GM19468 (cell line): ENCODE results near the gene PPIP5K1.
A peak's percentile ranks its signal among the peaks of the same experiment; 100 is the strongest.
"Not testable (repeated sequence)": the region's sequence is repeated elsewhere in the genome, so short reads cannot be mapped to it uniquely, and the experiment has no call there.

Source experiments
- ATAC-seq: cut with Tn5 transposase; IDR thresholded peaks from one replicate; pipeline ENCODE4 v1.9.1; 2021; ENCODE audit warnings: mild to moderate bottlenecking, moderate library complexity, moderate number of reproducible peaks; ENCODE audit not compliant: unreplicated experiment; ENCODE audit errors: extremely low read depth

PPIP5K1 gene

DNA sequence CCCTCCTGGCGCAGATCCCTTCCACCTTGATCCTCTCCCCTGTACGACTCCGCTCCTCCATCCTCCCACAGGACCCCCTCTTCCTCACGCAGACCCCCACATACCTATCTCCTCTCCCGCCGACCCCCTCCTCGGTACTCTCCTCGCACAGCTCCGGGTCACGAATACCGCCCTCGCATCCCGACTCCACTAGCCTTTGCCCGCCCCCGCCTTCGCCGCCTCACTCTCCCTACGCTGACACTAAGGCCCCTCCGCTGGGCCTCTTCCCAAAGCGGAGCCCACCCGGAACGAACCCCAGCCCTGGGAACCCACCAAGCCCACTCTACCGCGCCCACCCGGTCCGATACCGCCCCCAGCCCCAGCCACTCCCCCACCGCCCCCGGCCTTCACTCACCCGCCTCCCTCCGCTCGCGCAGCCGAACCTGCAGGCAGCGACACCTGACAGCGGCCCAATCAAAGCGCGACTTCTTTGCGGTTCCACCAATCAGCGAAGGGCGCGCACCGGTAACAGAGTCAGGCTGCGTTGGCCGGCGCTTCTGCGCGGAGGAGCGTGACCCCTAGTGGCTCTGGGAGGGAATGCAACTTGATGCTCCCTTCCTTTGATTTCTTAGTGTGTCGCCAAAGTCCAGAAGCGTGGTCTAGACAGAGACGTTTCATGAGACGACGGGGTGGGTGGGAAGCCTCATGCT lies at the start of gene PPIP5K1:
PPIP5K1 (minus strand) TSS at position 431 of the 689 bp plus-strand sequence. CDS start 5,704 bp downstream, outside the sequence.
- ATAC-seq = peak; percentile 49

DNA sequence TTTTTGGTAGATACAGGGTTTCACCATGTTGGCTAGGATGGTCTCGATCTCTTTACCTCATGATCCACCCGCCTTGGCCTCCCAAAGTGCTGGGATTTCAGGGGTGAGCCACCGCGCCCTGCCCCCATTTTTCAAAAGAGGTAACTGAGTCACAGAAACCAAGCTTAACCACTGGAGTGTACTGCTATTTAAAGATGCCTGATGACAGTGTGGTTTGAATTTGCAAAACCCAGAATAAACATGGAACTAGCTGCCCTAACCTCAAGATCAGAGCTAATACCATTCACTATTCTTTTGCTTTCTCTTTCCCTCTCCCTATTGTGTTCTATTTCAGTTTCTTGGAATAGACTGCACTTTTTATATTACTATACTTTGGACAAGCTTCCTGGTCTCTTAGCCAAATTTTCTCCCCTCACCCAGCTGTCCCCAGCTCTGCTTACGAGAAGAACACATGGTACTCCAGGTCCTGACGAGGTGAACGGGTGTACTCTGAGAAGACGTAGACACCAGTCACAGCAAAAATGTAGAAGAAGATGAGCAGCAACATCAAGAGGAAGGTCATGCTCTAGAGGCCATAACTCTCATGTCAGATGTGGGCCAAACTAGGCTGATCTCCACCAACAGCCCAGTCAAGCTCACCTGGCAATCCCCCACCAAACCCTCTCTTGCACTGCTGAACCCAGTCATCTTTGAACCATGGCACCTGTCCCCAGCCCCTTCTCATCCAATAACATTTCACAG lies 48.6 kb upstream of the PPIP5K1 start:
- ATAC-seq = peak; percentile 23

DNA sequence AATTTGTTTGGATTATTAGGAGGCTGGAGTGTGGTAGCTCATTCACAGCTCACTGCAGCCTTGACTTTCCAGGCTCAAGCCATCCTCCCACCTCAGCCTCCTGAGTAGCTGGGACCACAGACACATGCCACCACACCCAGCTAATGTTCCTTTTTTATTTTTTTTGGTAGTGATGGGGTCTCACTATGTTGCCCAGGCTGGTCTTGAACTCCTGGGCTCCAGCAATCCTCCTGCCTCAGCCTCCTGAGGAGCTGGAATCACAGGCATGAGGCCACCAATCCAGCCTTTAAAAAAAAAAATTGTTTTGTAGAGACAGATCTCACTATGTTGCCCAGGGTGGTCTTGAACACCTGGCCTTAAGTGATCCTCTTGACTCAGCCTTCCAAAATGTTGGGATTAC lies 36.9 kb upstream of the PPIP5K1 start:
- ATAC-seq = not testable (repeated sequence)

- ATAC-seq = no peak
These were observed 35.1 kb upstream of the PPIP5K1 start for GRCh38 chr15:43625106-43625505.

DNA sequence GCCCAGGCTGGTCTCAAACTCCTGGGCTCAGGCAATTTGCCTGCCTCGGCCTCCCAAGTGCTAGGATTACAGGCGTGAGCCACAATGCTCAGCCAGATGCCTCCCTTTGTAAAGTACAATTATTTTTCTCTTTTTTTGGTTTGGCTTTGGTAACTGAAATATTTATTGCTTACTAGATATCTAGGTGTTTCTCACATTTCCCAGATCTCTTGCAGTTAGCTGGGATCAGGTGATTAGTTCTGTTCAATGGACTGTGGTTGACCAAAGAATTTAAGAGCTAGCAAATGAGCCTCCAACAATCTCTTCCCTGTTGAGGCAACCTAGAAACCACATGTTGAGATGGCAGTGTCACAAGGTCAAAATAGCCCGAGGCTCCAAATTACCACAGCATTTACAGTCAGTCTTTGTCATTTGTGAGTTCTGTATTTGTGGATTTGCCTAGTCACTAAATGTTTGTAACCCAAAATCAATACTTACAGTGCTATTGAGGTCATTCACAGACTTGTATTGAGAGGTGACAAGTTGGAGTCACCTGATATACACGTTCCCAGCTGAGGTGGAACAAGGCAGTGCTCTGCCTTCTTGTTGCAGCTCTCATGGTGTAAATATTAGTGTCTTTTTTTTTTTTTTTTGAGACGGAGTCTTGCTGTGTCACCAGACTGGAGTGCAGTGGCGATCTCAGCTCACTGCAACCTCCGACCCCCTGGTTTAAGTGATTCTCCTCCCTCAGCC lies 32.2 kb upstream of the PPIP5K1 start:
- ATAC-seq = not testable (repeated sequence)

- ATAC-seq = not testable (repeated sequence)
These were observed 28.7 kb upstream of the PPIP5K1 start, which contains the start of gene STRC for GRCh38 chr15:43618700-43619099. Gene STRC (minus strand): TSS chr15:43618800. CDS start chr15:43618722, 78 bp downstream.

DNA sequence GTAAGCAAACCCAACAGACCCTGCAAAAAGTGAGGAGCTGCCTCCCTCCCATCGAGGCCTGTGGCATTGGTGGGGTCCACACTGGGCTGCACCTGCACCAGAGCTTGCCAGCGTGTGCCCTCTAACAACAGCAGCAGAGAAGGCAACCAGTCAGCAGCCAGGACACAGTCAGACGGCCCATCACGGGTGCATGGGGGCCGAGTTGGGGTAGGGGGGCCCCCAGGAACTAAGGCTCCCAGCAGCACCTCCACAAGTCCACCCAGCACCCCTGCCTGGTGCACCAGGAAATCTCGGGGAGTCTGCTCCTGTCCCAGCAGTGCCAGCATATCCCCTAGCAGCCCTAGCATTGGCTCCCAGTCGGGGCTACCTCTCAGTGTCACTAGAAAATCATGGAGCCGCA lies 27.7 kb upstream of the PPIP5K1 start:
- not testable (repeated sequence) for ATAC-seq

DNA sequence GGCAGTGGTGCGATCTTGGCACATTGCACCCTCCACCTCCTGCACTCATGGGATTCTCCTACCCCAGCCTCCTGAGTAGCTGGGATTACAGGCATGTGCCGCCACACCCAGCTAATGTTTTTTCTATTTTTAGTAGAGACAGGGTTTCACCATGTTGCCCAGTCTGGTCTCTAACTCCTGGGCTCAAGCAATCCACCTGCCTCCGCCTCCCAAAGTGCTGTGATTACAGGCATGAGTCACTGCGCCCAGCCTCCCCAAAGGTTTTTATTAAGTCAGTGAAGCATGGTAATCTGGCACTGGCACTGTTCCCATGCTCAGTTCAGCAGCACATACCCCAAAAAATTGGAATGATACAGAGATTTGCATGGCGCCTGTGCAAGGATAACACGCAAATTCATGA lies 12.2 kb upstream of the PPIP5K1 start:
- not testable (repeated sequence) for ATAC-seq

- not testable (repeated sequence) for ATAC-seq
These were observed 10.2 kb upstream of the PPIP5K1 start for GRCh38 chr15:43600200-43600599.

DNA sequence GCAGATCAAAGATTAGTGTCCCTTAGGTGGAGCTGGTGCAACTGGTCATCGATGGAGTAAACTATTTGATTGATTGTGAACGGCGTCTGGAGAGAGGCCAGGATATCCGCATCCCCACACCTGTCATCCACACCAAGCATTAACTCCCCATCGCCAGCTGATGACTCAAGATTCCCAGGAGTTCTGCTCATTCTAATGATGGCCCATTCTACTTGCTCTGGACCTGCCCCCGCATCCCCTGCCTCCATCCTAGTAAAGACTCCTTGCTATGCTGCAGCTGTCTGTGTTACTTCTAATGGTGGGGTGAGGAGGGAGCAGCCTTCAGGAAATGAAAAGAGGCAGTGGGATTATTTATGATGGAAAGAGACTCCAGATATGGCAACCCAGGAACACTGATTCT lies 9.1 kb upstream of the PPIP5K1 start:
- ATAC-seq = not testable (repeated sequence)

GRCh38 chr15:43593328-43594190 lies 3.6 kb upstream of the PPIP5K1 start, which contains the start of gene CKMT1B:
Gene CKMT1B (plus strand): TSS chr15:43594027. CDS start chr15:43594219, 192 bp downstream.
- not testable (repeated sequence) for ATAC-seq

DNA sequence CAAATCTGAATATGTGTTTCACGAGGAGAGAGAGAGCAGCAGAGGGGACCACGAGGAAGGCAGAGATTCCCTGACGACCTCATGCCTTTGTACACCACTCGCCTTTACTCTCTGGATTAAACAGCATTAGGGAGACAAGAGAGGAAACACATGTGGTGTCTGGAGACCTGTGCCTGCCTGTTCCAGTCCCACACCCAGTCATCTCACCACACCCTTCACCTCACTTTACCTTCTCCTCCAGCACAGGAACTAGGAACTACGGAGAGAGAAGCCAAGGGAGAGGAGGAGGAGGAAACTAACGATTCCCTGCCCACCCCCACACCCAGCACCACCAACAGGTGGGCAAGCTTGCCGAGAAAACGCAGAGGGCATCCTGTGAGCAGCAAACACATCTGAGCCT lies 2.8 kb upstream of the PPIP5K1 start:
- ATAC-seq = not testable (repeated sequence)

DNA sequence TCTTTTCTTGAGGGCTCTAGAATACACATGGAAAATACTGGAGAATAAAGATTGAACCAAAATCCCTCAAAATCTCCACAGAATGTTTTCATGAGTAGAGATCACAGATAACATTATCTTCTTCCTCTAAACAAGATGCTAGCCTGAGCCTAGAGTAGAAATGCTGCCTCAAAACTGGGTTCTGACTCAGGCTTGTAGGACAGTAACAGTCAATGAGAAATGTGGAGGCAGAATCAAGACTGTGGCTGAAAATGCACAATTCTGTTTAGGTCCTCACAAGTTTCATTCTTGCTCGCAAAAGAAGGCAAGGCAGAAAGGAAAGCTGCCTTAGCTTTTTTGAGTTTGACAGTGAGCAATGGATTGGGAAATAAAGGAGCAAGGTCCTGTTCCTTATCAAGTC lies 15.4 kb downstream of the PPIP5K1 start:
- not testable (repeated sequence) for ATAC-seq

DNA sequence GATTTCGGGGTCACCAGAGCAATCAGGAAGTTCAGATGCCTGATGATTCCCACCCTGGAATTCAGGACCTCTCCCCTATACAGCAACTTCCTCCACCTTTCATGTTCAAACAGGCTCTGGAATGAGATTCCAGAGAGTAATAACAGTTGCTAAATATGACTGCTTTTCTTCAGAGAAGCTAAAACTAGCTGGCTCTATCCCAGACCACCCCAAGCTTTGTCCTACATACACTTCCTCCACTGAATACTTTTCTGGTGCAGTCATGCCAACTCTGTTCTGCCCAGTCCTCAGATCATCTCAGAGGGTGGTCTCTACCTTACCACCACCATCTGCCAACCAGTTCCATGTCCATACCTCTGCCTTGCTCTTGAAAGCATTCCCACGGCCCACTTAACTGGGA lies 23.4 kb downstream of the PPIP5K1 start:
- ATAC-seq = not testable (repeated sequence)

- ATAC-seq = not testable (repeated sequence)
These were observed 26.2 kb downstream of the PPIP5K1 start for GRCh38 chr15:43563793-43564192.

DNA sequence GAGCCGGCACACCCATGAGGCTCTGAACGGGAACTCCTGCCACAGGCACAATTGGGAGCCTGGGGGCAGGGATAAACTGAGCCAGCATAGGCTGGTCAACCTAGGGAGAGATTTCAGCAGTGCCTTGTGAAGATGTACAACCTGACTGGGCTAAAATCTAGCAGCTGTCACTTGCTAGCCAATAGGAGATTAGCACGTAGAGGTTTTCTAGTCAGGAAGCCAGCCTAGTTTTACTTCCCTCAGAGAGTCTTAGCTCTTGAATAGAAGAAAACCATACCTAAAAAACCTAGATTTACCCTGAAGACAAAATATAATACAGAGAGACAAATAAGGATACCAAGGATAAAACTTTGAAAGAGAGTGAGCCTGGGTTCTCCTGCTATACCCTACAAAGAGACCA lies 27.3 kb downstream of the PPIP5K1 start:
- not testable (repeated sequence) for ATAC-seq

GRCh38 chr15:43552986-43553385 lies 37.0 kb downstream of the PPIP5K1 start:
- no peak for ATAC-seq

DNA sequence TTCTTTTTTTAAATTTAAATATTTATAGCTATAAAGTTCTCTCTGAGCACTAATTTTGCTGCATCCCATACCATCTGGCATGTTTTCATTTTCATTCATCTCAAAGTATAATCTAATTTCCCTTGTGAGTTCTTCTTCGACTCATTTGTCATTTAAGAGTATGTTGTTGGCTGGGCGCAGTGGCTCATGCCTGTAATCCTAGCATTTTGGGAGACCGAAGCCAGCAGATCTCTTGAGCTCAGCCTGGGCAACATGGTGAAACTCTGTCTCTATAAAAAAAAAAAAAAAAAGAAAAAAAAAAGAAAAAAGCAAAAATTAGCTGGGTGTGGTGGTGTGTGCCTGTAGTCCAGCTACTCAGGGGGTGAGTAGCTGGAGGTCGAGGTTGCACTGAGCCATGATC lies 37.8 kb downstream of the PPIP5K1 start:
- ATAC-seq = no peak

DNA sequence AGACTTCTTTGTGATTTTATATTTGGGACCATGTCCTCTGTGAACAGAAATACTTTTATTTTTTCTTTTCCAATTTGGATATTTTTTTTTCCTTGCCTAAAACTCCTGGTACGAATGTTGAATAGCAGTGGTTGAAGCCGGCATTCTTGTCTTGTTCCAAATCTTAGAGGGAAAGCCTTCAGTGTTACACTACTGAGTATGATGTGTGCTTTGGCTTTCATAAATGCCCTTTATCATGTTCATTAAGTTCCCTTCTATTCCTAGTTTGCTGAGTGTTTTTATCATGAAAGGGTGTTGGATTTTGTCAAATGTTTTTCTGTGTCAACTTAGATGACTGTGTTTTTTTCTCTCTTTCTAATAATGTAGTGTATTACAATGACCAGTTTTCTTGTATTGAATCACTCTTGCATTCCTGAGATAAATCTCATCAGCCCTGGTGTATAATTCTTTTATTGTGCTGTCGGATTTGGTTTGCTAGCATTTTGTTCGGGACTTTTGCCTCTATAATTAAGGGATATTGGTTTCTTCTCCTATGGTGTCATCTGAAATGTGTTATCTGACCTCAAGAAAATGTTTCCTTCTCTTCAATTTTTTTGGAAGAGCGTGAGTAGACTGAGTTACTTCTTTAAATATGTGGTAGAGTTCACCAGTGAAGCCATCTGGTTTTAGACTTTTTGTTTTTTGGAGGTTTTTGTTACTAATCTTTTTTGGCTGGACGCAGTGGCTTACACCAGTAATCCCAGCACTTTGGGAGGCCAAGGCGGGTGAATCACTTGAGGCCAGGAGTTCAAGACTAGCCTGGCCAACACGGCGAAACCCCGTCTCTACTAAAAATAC lies 39.3 kb downstream of the PPIP5K1 start:
- ATAC-seq = no peak
